HG02970 (cell line): ENCODE data around the gene UGP2.

Source experiments
- ATAC-seq: cut with Tn5 transposase; IDR thresholded peaks from one replicate; pipeline ENCODE4 v1.9.1; 2021; ENCODE audit warnings: mild to moderate bottlenecking, moderate library complexity, moderate number of reproducible peaks; ENCODE audit not compliant: unreplicated experiment, low FRiP score

Gene UGP2

GRCh38 chr2:63861220-63861822 lies 19.6 kb downstream of the UGP2 start:
- ATAC-seq, result no peak

GRCh38 chr2:63862806-63863205 lies 21.1 kb downstream of the UGP2 start:
- no peak for ATAC-seq

- ATAC-seq, result no peak
Measured at GRCh38 chr2:63863707-63864106, 22.0 kb downstream of the UGP2 start.

- ATAC-seq, result no peak
Measured at GRCh38 chr2:63865159-63865799, 23.6 kb downstream of the UGP2 start.

- ATAC-seq, result no peak
Measured at GRCh38 chr2:63866009-63866709, 24.5 kb downstream of the UGP2 start.

GRCh38 chr2:63870679-63871078 lies 29.0 kb downstream of the UGP2 start:
- ATAC-seq, result no peak

- no peak for ATAC-seq
Measured at GRCh38 chr2:63871864-63872263, 30.2 kb downstream of the UGP2 start.

- ATAC-seq, result no peak
Measured at GRCh38 chr2:63872571-63873328, 31.1 kb downstream of the UGP2 start.

GRCh38 chr2:63874204-63875130 lies 32.8 kb downstream of the UGP2 start:
- no peak for ATAC-seq

GRCh38 chr2:63875131-63875527 lies 33.4 kb downstream of the UGP2 start:
- ATAC-seq, result no peak

GRCh38 chr2:63875559-63876245 lies 34.0 kb downstream of the UGP2 start:
- ATAC-seq, result no peak

- no peak for ATAC-seq
Measured at GRCh38 chr2:63876311-63876710, 34.6 kb downstream of the UGP2 start.

GRCh38 chr2:63878486-63878885 lies 36.8 kb downstream of the UGP2 start:
- no peak for ATAC-seq

GRCh38 chr2:63879876-63880433 lies 38.3 kb downstream of the UGP2 start:
- ATAC-seq, result no peak

GRCh38 chr2:63880625-63881024 lies 38.9 kb downstream of the UGP2 start:
- no peak for ATAC-seq

GRCh38 chr2:63881205-63881604 lies 39.5 kb downstream of the UGP2 start:
- no peak for ATAC-seq

GRCh38 chr2:63882395-63883105 lies 40.9 kb downstream of the UGP2 start:
- no peak for ATAC-seq

- no peak for ATAC-seq
Measured at GRCh38 chr2:63886445-63886844, 44.7 kb downstream of the UGP2 start.

GRCh38 chr2:63888053-63888452 lies 46.4 kb downstream of the UGP2 start:
- no peak for ATAC-seq
